GM20000 (cell line): Measurements from ENCODE around the gene PCNX2.

ENCODE experiments used
- DNase-seq: peaks from one replicate; pipeline ENCODE4 v3.0.0; 2012; ENCODE audit warnings: low spot score
- TF ChIP-seq, protein P1 (sequence below): IDR thresholded peaks from 2 replicates; pipeline ENCODE4 v1.5.1; 2012; ENCODE audit warnings: mild to moderate bottlenecking, control low read depth; ENCODE audit errors: extremely low read depth, missing control alignments

Gene PCNX2

DNA sequence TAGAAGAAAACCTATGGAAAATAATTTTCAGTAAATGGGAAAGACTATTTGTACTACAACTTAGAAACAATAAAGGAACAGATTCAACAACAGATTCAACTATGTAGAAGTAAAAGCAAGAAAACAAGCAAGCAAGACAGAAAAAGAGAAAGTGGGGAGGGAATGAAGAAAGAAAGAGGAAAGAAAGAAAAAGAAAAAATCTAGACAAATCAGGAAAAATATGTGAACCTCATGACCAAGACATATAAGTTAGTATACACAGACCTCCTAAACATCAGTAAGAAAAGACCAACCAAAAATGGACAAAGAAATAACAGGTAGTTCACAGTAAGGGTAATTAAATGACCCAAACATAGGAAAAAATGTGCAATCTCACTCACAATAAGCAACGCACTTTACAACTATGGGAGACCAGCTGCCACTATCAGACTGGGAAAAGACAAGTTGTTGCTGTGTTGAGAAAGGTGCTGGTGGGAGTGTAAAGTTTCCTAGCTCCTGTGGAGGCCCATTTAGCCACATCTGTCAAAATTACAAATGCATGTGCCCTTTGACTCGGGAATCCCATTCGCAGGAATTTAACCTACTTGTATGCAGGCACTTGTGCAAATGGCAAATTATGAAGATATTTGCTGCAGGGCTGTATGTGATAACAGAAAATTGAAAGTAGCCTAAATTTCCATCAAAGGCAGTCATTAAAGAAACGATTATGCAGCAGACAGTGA is 18.1 kb upstream of the PCNX2 start:
- no peak for DNase-seq
- TF ChIP-seq, protein P1, sequence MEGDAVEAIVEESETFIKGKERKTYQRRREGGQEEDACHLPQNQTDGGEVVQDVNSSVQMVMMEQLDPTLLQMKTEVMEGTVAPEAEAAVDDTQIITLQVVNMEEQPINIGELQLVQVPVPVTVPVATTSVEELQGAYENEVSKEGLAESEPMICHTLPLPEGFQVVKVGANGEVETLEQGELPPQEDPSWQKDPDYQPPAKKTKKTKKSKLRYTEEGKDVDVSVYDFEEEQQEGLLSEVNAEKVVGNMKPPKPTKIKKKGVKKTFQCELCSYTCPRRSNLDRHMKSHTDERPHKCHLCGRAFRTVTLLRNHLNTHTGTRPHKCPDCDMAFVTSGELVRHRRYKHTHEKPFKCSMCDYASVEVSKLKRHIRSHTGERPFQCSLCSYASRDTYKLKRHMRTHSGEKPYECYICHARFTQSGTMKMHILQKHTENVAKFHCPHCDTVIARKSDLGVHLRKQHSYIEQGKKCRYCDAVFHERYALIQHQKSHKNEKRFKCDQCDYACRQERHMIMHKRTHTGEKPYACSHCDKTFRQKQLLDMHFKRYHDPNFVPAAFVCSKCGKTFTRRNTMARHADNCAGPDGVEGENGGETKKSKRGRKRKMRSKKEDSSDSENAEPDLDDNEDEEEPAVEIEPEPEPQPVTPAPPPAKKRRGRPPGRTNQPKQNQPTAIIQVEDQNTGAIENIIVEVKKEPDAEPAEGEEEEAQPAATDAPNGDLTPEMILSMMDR, result no peak

DNA sequence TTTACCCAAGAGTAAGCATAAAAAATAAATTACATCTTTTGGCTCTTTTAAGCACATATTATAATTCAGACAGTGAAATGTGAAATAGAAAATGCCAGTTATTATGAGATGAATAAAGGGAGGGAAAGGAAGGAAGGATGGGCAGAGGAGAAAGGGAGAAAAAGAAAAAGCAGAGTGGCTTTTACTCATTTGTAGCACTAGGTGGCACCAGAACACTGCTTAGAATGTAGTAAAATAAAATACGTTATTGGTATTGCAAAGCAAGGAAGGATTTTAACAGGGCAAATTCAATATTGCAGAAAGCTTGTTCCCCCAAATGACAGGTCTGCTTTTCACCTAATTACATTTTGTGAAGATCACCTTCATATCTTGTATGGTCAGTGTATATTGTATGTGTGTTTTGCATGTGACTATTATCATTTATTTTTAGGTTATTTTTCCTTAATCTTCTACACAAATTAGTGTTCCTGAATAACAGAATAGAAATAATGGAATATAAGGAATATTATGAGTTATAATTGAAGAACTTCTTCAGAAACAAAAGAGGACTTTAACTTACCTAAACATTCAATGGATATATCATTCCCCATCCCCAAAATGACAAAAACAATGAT is 9.1 kb upstream of the PCNX2 start:
- TF ChIP-seq, protein P1, result peak; percentile 72
- no peak for DNase-seq

DNA sequence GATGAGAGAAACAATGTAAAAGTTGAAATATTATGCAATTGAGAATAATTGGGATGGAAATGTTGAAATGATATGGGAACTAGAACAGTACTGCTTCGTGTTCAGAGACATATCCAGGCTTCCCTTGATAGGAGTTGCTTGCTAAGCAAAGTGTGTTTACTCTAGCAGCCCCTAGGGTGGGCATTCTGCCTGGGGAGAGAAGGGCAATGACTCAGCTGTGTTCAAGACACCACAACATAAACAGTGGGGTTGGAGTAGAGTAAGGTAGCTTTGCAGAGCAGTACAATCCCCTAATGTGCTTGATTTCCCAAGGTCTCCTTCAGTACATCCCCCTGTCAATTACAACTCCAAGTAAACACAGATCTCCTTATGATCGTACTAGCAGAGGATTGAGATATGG is 4.8 kb upstream of the PCNX2 start:
- TF ChIP-seq, protein P1, result no peak
- DNase-seq, result no peak

DNA sequence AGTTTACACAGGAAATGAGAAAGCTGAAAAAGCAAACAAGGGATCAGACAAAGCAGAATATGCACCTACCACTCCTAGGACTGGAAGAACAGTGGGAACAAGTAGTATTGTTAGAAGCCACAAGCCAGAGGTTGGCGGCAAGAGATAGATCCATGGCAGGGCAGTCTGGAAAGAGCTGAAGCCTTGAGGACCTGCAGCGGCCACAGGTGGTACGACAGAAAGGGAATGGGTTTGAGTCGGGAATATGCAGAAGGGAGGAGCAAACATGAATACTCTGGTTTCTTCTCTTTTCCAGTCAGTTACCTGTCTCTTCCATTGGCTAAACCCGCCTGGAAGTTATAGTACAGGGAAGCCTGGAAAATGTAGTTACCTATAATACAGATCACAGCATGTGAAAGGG is 3.9 kb upstream of the PCNX2 start:
- TF ChIP-seq, protein P1, result no peak
- no peak for DNase-seq

DNA sequence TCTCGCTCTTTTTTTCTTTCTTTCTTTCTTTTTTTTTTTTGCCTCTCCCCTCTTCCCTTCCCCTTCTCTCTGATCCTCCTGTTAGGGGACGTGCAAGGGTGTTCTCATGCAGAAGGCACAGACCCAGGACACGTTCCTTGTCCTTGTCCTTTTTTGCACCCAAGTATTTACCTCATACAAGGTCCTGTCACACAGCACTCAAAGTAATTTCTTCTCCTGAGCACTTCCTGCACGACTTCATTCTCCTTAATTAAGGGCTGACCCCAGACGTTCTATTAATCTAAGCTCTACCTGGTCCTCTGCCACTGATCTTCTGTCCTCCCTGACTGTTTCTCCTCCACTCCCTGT is 424 bp upstream of the PCNX2 start:
- TF ChIP-seq, protein P1, result no peak
- DNase-seq, result no peak

DNA sequence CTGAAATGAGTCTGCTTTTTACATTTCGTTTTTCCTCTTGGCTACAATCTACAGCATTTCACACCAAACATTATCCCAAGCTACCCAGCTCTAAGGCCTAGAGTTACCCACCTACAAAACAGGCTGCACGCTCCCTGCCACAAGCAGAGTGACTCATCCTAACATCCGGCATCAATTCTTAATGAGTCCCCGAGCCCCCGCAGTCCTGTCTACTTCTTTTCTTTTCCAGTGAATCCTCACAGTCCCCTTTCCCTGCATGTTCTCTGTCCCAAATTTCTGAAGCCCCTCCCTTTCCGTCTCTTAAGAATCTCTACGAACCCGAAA is 650 bp downstream of the PCNX2 start:
- TF ChIP-seq, protein P1, result no peak
- DNase-seq, result peak; percentile 52

DNA sequence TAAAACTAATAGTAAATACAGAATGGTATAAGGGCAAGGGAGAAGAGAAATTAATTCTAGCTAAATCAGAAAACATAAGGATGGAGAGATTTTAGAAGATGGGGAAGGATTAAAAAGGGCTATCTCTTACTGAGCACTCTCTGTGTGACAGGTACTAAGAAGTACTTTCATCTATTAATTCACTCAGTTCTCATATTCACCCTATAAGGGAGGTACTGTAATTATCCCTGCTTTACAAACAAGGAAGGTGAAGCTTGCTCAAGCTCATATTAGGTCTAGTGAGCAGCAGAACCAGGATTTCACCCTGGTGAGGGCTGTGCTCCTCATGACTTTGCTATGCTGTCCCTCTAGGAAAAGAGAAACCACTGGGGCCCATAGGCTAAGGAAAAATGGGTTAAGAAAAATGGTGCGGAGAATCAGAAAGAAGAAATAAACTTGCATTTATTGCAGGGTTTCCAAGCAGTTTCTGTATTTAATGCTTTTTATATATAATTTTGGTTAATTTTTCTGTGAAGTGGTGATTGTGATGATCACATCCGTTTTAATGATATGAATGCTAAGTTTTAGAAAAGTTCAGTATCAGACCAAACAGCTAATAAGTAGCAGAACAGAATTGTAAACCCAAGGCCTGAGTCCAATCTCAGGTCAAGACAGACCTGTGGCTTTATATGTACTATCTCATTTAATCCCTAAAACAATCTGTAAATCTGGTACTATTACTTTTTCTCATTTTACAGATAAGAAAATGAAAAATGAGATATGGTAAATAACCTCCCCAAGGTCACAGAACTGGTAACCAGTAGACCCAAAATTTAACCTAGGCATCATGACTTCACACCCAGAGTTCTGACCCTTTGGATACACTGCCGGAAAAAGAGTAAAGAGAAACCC is 1.7 kb downstream of the PCNX2 start:
- no peak for DNase-seq
- TF ChIP-seq, protein P1, result no peak
